Endothelial cell of umbilical vein (primary cell): ENCODE measurements around the gene HBP1. TPM values are rescaled to one million over a fixed set of nuclear protein-coding genes. Genes with fewer than 3 reads are reported as not detected.

Experiments used
- BruUV-seq: library from RNA; stranded (reverse); fragments of 400-500 nt; replicated peaks from 2 replicates; lab custom pipeline; 2021; lab: Mats Ljungman, UMichigan
- CTCF ChIA-PET: fragments of 300-600, 350-600 bp; sonication (Branson Sonifier 250); formaldehyde crosslinking; loops from one replicate; lab custom pipeline; 2021; ENCODE audit warnings: antibody characterized with exemption, inconsistent platforms; lab: Charles Lee
- POLR2A ChIA-PET: fragments of 300-600, 350-600 bp; sonication (Branson Sonifier 250); formaldehyde crosslinking; loops from one replicate; lab custom pipeline; 2021; ENCODE audit warnings: antibody characterized with exemption, inconsistent platforms; lab: Charles Lee
- DNase-seq: peaks from one replicate; pipeline ENCODE4 v3.0.0-alpha.2; 2011; ENCODE audit warnings: low read depth, low spot score
- FAIRE-seq: peaks from 2 replicates; lab custom pipeline; 2011; peaks lifted over from hg19 to GRCh38; lab: Jason Lieb, UNC
- H2AFZ ChIP-seq: 2 replicates; pipeline ENCODE4 v1.6.0; 2012; ENCODE audit warnings: low read depth, low read length, control low read depth, inconsistent platforms
- H3K27ac ChIP-seq: 2 replicates; pipeline ENCODE4 v1.5.1; 2011; ENCODE audit warnings: low read depth, mild to moderate bottlenecking, control low read depth, low read length, moderate library complexity; ENCODE audit not compliant: insufficient read depth
- H3K27me3 ChIP-seq, 2 experiments: 2 replicates each; pipeline versions ENCODE4 v1.6.0 to v1.6.1; 2011; ENCODE audit warnings: low read length in 2 of 2, mixed read lengths in 1 of 2; ENCODE audit not compliant: control insufficient read depth in 2 of 2, insufficient read depth in 2 of 2
- H3K36me3 ChIP-seq, 2 experiments: 2 replicates in 1 of 2; 3 replicates in 1 of 2; pipeline ENCODE4 v1.5.1; 2011; ENCODE audit warnings: low read length in 2 of 2, mild to moderate bottlenecking in 1 of 2, moderate library complexity in 1 of 2; ENCODE audit not compliant: control insufficient read depth in 2 of 2, insufficient read depth in 2 of 2; ENCODE audit errors: extremely low read depth in 1 of 2
- H3K4me1 ChIP-seq: 3 replicates; pipeline ENCODE4 v1.5.1; 2011; ENCODE audit warnings: mild to moderate bottlenecking, low read length; ENCODE audit not compliant: control insufficient read depth, insufficient read depth; ENCODE audit errors: extremely low read depth
- H3K4me2 ChIP-seq: 2 replicates; pipeline ENCODE4 v1.6.1; 2011; ENCODE audit warnings: low read length, control low read depth, mixed read lengths; ENCODE audit not compliant: insufficient read depth
- H3K4me3 ChIP-seq, 3 experiments: fragments of 200-600 bp in 1 of 3; sonication (generic), shearing (Covaris generic) in 1 of 3; replicated peaks in 1 of 3; 2 replicates each; pipeline ENCODE4 v1.5.1; 2011 to 2016; ENCODE audit warnings: control low read depth in 3 of 3, low read length in 3 of 3, mild to moderate bottlenecking in 2 of 3, inconsistent platforms in 1 of 3, low read depth in 1 of 3, moderate library complexity in 1 of 3; ENCODE audit not compliant: insufficient read depth in 1 of 3
- H3K79me2 ChIP-seq: 2 replicates; pipeline ENCODE4 v1.6.0; 2012; ENCODE audit warnings: low read length, inconsistent platforms; ENCODE audit not compliant: control insufficient read depth, insufficient read depth
- H3K9ac ChIP-seq: replicated peaks from 2 replicates; pipeline ENCODE3; 2011; ENCODE audit warnings: low read length, control low read depth; ENCODE audit not compliant: insufficient read depth; ENCODE audit errors: extremely low read depth
- H3K9me1 ChIP-seq: replicated peaks from 3 replicates; pipeline ENCODE4 v1.6.0; 2011; ENCODE audit warnings: mild to moderate bottlenecking, low read length; ENCODE audit not compliant: control insufficient read depth, insufficient read depth; ENCODE audit errors: extremely low read depth
- H3K9me3 ChIP-seq: replicated peaks from 2 replicates; pipeline ENCODE4 v1.5.1; 2012; ENCODE audit warnings: low read length, inconsistent platforms; ENCODE audit not compliant: control insufficient read depth, insufficient read depth
- H4K20me1 ChIP-seq: replicated peaks from 2 replicates; pipeline ENCODE3; 2011; ENCODE audit warnings: mild to moderate bottlenecking, low read length; ENCODE audit not compliant: control insufficient read depth, insufficient read depth; ENCODE audit errors: extremely low read depth
- EZH2 ChIP-seq: IDR thresholded peaks from 2 replicates; pipeline ENCODE4 v1.6.1; 2012; ENCODE audit warnings: borderline replicate concordance, low read depth, mild to moderate bottlenecking, moderate library complexity, low read length, inconsistent platforms; ENCODE audit not compliant: severe bottlenecking
- FOS ChIP-seq: IDR thresholded peaks from 2 replicates; pipeline ENCODE4 v1.6.1; 2011; ENCODE audit warnings: mild to moderate bottlenecking, low read length, moderate library complexity, borderline replicate concordance; ENCODE audit not compliant: insufficient read depth
- GATA2 ChIP-seq: IDR thresholded peaks from 2 replicates; pipeline ENCODE4 v1.7.0; 2011; ENCODE audit warnings: low read depth, mild to moderate bottlenecking, moderate library complexity, mixed read lengths, low read length; ENCODE audit not compliant: insufficient read length, insufficient read depth
- JUN ChIP-seq: IDR thresholded peaks from 2 replicates; pipeline ENCODE4 v1.6.1; 2011; ENCODE audit warnings: borderline replicate concordance, low read depth; ENCODE audit not compliant: insufficient read length, insufficient read depth
- MYC ChIP-seq: IDR thresholded peaks from one replicate; pipeline ENCODE4 v1.6.1; 2011; ENCODE audit warnings: mild to moderate bottlenecking, low read depth, low read length
- POLR2A ChIP-seq: IDR thresholded peaks from 2 replicates; pipeline ENCODE4 v1.6.1; 2012; ENCODE audit warnings: low read depth, mild to moderate bottlenecking, control low read depth, low read length
- POLR2AphosphoS5 ChIP-seq: IDR thresholded peaks from 2 replicates; pipeline ENCODE4 v1.6.1; 2012; ENCODE audit warnings: low read depth, mild to moderate bottlenecking, control low read depth, low read length, moderate library complexity; ENCODE audit not compliant: insufficient read depth
- dilution Hi-C: fragments of 300-500 bp; cut with MboI; formaldehyde crosslinking; loops from one replicate; pipeline ENCODE4 v1.15.0; 2019; ENCODE audit warnings: low sequenced_read_pairs; ENCODE audit not compliant: extremely low pct_ligation_motif_present
- intact Hi-C: fragments of 100-400 bp; cut with micrococcal nuclease; formaldehyde crosslinking; loops from one replicate; pipeline ENCODE4 v1.10.0; 2022
- polyA plus RNA-seq, 4 experiments: library from polyadenylated mRNA; depleted of rRNA in 3 of 4; stranded (reverse) in 3 of 4; unstranded in 1 of 4; fragments of >200 nt; gene quantifications; 2 replicates each; pipeline versions ENCODE4 v1.2.1 to v1.2.3, GENCODE V29; 2011 to 2012; ENCODE audit warnings: missing spikeins in 1 of 4
- total RNA-seq: library from RNA; stranded (reverse); gene quantifications from 2 replicates; pipeline ENCODE4 v1.2.3, GENCODE V29; 2021
- TF ChIP-seq, protein P1 (sequence below): IDR thresholded peaks from 2 replicates; pipeline ENCODE4 v1.6.1; 2011; ENCODE audit not compliant: insufficient read depth, insufficient read length
- TF ChIP-seq, protein P2 (sequence below), 2 donors: IDR thresholded peaks; 1 replicate in 1 of 2; 2 replicates in 1 of 2; pipeline ENCODE4 v1.5.1; 2011; ENCODE audit warnings: low read length in 2 of 2, mild to moderate bottlenecking in 2 of 2, moderate library complexity in 2 of 2, control low read depth in 1 of 2, inconsistent platforms in 1 of 2, low read depth in 1 of 2; ENCODE audit not compliant: insufficient read depth in 1 of 2; ENCODE audit errors: extremely low read depth in 1 of 2

The HBP1 gene
- total and polyA plus RNA-seq, 2 donors (not counting 3 experiments of a cell fraction or from before 2014, with no cell fraction given), result 49.6 to 63.4 TPM

GRCh38 chr7:107234436-107234835 is 65.6 kb downstream of the HBP1 start:
- TF ChIP-seq POLR2AphosphoS5, result no peak
- Histone ChIP-seq H3K36me3 (peaks cover 0 to 2% of the 10 kb centered on the region in 2 experiments), H3K4me1 (peaks cover 19% of the 10 kb centered on the region), H2AFZ (no peak overlapping the region), H3K4me2 (no peak overlapping the region), H3K27ac (no peak overlapping the region), H3K79me2 (no peaks in the 10 kb centered on the region), H3K9ac (no peak overlapping the region), H4K20me1 (no peaks in the 10 kb centered on the region), H3K4me3 (no peak overlapping the region), H3K9me1 (no peaks in the 10 kb centered on the region), H3K27me3 (no peaks in the 10 kb centered on the region), H3K9me3 (no peaks in the 10 kb centered on the region)
- DNase-seq (peak; percentile 10), FAIRE-seq (no peak)
- intact Hi-C loops, result no loop called here
- POLR2A ChIA-PET, result no interaction called here
- dilution Hi-C loops, result no loop called here
- no TSS peak for BruUV-seq
- CTCF ChIA-PET, result interaction anchor here (0.8 to 1.0 kb wide), 2 partner anchors 23 to 228 kb away, joined by 3 read pairs; no protein-coding TSS in a partner anchor

DNA sequence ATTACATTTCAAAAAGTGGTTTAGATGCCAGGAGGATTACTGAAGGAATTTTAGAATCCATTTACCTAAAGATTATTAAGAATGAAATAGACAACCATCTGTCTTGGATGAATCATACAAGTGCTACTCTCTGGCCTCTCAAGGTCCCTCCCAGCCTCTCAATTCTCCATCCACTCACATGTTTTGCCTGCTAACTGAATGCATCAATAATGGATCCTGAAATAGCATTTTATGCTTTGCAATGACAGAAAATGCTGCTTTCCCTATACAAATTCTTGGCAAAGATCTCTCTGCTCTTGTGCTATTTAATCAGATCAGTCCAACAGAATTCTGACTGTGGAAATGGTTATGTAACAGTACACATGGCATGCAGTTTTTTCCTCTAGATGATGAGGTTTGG is 68.1 kb downstream of the HBP1 start:
- Histone ChIP-seq H3K27me3 (no peaks in the 10 kb centered on the region), H3K4me2 (no peak overlapping the region), H3K36me3 (peaks cover 0 to under 1% of the 10 kb centered on the region in 2 experiments), H3K9me3 (no peaks in the 10 kb centered on the region), H3K4me1 (peaks cover 3% of the 10 kb centered on the region), H3K4me3 (no peak overlapping the region), H2AFZ (no peak overlapping the region), H4K20me1 (no peaks in the 10 kb centered on the region), H3K27ac (no peak overlapping the region), H3K79me2 (no peaks in the 10 kb centered on the region), H3K9me1 (no peaks in the 10 kb centered on the region), H3K9ac (no peak overlapping the region)
- BruUV-seq, result no TSS peak
- TF ChIP-seq MYC, result no peak
- no peak for TF ChIP-seq GATA2
- TF ChIP-seq FOS, result no peak
- no peak for TF ChIP-seq POLR2AphosphoS5
- no peak for TF ChIP-seq JUN
- TF ChIP-seq, protein P1, sequence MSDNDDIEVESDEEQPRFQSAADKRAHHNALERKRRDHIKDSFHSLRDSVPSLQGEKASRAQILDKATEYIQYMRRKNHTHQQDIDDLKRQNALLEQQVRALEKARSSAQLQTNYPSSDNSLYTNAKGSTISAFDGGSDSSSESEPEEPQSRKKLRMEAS, result no peak
- TF ChIP-seq, protein P2, sequence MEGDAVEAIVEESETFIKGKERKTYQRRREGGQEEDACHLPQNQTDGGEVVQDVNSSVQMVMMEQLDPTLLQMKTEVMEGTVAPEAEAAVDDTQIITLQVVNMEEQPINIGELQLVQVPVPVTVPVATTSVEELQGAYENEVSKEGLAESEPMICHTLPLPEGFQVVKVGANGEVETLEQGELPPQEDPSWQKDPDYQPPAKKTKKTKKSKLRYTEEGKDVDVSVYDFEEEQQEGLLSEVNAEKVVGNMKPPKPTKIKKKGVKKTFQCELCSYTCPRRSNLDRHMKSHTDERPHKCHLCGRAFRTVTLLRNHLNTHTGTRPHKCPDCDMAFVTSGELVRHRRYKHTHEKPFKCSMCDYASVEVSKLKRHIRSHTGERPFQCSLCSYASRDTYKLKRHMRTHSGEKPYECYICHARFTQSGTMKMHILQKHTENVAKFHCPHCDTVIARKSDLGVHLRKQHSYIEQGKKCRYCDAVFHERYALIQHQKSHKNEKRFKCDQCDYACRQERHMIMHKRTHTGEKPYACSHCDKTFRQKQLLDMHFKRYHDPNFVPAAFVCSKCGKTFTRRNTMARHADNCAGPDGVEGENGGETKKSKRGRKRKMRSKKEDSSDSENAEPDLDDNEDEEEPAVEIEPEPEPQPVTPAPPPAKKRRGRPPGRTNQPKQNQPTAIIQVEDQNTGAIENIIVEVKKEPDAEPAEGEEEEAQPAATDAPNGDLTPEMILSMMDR (IDR thresholded peaks at IDR 0.05; ENCODE audit: extremely low read depth in 1 of 2, insufficient read depth in 1 of 2, low read depth in 1 of 2, low read length in 2 of 2), result no peak
- no peak for TF ChIP-seq EZH2
- TF ChIP-seq POLR2A, result no peak
- intact Hi-C loops, result no loop called here
- FAIRE-seq (no peak), DNase-seq (no peak)
- dilution Hi-C loops, result no loop called here
- CTCF ChIA-PET, result interaction anchor here (1.6 kb wide), 1 partner anchor 10 kb away, joined by 4 read pairs; no protein-coding TSS in a partner anchor
- POLR2A ChIA-PET, result no interaction called here
